Activated CD8-positive, alpha-beta memory T cell treated with anti-CD3 and anti-CD28 coated beads, Interleukin-2, amount 50 U/mL, for 24 hours (primary cell): Measurements from ENCODE around the gene CS.

Experiments used
- DNase-seq: peaks from one replicate; pipeline ENCODE4 v3.0.0-alpha.2; 2020; ENCODE audit errors: extremely low read depth

Gene CS

DNA sequence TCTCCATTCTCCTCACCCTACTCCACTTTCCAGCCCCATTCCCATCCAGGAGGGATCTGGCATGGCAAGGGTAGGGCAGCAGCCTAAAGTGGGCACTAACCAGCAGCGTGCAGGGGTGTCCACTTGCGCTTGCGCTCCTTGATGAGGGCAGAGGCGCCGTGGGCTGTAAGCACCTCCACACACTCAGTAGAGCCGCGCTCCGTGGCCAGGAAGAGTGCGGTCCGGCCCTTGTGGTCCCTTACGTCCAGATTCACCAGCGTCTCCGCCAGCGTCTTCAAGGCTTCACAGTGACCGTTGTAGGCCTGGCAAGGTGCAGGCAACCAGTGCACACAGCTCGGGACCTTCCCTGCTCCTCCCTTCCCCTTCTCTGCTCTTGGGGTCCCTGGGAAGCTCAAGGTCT lies 52.2 kb downstream of the CS start:
- DNase-seq, result no peak

- DNase-seq, result no peak
Measured at GRCh38 chr12:56244494-56244893, 55.6 kb downstream of the CS start.

DNA sequence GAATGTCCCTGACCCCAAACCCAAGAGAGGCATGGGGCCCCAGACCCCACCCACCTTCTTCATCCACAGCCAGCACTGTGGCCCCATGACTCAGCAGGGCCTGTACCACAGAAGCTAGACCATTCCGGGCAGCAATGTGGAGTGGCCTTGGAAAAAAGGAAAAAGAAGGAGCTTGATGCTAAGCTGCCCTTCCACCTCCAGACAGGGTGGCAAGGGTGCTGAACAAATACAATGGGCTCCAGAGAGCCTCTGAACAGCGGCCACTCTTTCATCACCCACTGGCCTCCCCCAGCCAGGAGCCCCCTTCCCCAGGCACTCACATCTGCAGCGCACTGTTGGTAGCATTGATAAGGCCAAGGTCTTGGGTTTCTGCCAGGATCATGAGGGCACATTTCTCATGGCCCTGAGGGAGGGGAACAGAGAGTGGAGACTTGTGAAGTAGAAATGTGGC lies 56.4 kb downstream of the CS start:
- no peak for DNase-seq

DNA sequence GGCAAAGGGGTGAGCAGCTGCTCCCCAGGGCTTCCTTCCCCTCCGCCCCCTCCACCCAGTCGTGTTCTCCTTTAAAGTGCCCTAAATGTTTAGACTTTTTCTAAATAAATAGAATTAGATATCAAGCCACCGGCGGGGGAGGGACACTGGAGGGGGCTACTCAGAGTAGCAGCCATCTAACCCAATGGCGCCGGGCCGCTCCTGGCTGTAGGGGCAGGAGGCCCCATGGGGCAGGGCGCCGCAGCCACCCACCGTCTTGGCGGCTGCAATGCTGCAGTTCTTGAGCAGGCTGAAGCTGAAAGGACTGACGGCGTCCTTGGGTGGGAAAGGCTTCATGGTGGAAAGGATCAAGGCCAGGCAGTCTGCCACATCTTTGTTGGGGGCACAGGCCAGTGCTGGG lies 57.1 kb downstream of the CS start:
- DNase-seq, result no peak

DNA sequence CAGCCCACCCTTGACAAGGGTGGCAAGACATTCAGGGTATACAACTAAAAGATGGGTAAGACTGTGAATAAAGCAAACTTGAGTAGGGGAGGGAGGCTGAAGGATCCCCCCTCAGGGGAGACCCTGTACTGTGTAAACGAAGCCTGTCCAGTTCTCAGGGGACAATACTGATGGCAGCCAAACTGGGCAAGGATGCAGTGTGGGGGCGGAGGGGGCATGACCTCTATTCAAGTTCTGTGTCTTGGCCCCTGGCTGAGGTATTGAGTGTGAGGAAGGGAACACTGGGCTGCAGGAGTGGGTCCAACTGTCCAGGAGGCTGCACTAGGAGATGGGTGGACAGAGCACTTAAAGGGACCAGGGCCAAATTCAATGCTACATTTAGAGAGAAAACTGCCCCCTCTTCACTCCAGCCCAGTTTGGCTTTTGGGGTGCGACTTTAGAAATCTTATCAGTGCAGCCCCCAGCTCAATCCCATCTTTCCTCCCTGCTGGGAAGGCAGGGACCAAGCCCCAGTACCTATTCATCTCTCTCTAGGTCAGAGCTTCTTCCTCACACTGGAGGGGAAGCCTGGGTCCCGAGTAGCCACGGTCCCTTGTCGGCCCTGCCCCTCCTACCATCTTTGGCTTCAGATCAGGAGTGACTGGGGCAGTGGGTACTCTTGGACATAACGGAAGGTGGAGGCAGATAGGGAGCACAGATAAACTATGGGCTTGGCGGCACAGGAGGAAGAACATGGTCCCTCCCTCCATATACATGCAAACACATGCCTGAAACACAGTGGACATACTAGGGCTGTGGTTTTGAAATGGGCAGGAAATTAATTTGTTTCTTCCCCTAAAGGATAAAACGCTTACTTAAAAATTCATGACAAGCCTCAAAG lies 58.5 kb downstream of the CS start:
- no peak for DNase-seq

GRCh38 chr12:56237552-56237951 lies 62.6 kb downstream of the CS start:
- no peak for DNase-seq

DNA sequence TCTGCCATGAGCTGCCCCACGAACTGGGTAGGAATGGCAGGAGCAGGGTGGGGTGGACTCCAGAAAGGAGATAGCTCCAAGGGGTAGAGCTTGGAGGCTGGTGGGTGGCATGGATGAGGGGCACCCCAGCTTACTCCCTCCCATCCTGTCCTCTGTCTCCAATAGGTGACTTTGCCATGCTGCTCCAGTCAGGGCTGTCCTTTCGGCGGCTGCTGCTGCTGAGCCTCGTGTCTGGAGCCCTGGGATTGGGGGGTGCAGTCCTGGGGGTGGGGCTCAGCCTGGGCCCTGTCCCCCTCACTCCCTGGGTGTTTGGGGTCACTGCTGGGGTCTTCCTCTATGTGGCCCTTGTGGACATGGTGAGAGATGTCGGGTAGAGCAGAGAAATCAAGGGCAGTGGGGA lies 63.1 kb downstream of the CS start:
- DNase-seq, result no peak

DNA sequence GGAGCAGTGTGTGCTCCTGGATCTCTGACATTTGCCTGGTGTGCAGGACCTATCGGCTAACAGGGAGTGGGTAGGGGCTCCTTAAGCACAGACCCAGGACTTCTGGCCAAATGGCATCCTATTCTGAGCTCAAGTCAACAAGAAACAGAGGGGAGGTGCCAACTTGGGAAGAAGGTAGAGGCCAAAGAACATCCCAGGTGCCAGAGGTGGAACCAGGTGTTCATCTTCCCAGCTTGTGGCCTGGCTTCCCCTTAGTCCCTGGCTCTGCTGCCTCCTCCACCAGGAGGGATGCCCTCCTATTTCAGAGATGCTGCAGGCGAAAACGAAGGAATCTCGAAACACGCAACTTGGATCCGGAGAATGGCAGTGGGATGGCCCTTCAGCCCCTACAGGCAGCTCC lies 64.0 kb downstream of the CS start:
- no peak for DNase-seq

DNA sequence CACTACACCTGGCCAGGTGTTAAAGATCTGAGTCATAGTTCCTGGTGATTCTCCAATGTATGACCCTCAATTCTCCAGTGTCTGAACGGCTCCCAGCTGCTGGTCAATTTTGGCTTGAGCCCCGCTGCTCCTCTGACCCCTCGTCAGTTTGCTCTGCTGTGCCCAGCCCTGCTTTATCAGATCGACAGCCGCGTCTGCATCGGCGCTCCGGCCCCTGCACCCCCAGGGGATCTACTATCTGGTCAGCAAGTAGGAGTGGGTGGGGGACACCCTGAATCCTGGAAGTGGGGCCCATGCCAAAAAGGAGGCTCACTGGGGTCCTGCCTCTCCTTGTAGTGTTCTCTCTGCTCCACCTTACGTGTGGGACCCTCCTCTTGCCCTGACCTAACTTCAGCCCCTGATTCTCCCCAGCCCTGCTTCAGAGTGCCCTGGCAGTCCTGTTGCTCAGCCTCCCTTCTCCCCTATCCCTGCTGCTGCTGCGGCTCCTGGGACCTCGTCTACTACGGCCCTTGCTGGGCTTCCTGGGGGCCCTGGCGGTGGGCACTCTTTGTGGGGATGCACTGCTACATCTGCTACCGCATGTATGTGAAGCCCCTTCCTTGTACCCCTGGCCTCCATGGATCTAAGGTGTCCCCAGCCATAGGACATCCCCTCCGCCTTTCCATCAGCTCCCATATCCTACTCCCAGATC lies 65.2 kb downstream of the CS start:
- no peak for DNase-seq

GRCh38 chr12:56231184-56231582 lies 68.9 kb downstream of the CS start:
- no peak for DNase-seq

DNA sequence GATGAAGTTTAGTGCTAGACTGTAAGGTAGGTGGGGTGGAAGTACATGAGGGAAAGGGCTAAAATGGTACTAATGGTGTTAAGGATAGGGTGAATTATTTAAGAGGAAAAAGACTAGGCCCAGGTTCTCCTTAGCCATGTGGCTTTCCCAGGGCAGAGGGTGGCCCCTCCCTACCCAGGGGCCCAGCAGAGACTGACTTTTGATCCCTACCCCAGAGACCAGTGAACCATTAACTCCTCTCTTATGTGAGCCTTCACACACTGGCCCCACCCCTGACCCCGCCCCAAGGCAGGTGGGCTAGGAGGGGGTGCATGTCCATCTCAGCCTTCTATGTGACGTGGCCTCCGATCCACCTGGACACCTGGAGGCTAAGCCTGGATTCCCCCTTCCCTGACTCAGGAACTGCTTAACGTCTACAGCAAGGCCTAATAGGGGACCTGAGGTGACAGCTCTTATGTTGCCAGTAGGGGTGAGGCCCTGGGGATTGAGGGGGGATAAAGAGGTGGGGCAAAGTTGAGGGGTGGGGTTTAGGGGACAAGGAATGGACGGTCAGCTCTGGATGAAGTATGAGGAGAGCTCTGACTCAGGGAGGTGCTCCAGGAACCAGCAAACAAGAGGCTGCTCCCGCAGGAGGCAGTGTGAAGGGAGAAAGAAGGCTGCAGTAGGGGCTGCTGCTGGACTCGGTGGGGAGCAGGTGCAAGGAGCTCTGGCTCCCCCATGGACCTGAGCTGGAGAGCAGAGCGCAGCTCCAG lies 69.5 kb downstream of the CS start:
- DNase-seq, result no peak

GRCh38 chr12:56229916-56230431 lies 70.2 kb downstream of the CS start, which contains the start of gene SLC39A5:
Gene SLC39A5, plus strand, starts transcription at chr12:56230051. Its CDS starts 1,224 bp downstream, at chr12:56231275.
- DNase-seq, result no peak

DNA sequence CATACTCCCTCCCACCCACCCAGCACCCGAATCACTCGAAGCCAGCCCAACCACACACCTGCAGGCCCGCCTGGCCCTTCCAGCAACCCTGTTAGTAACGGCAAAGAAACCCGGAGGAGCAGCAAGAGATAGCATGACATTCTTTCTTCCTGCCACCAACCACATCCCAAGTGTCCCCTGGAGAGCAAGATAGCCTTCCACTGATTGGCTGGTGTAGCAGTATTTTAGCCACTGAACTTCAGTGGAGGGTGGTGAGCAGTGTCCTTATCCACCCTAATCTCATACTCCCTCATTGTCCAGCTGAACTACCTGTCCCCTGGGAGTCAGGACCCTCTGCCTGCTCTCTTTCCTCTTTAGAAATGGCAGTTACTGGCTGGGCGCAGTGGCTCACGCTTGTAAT lies 71.0 kb downstream of the CS start:
- no peak for DNase-seq

GRCh38 chr12:56224954-56225353 lies 75.2 kb downstream of the CS start:
- DNase-seq, result no peak

DNA sequence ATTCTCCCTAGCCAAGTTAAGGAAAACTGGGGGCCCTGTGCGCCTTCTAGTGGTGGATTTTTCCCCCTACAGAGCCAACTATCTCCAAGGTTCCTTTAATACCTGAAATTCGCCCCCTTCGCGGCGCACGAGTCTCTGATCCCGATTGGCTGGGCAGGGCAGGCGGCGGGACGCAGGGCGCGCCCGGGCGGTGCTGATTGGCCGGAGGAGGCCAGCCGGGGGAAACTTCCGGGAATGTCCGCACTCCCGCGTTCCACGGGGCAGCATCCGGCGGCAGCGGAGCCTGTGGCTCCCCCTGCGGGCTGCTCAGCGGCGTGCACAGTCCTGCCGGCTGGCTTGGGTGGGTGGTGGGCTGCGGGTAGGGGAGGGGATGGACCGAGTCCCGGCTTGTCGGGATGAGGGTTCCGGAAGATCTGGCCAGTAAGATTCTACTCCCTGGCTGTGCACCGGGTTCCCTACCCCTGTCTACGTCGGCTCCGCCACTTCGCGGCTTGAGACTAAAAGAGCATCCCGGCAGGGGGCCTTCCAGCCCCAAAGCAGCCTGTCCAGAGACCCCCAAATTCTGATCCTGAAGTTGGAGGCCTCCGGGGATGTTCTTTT lies 75.9 kb downstream of the CS start, which contains the start of gene NABP2:
TSS of gene NABP2 (plus strand) at position 241 of the 600 bp plus-strand sequence. CDS start 515 bp downstream, outside the sequence.
- DNase-seq, result peak; percentile 85

DNA sequence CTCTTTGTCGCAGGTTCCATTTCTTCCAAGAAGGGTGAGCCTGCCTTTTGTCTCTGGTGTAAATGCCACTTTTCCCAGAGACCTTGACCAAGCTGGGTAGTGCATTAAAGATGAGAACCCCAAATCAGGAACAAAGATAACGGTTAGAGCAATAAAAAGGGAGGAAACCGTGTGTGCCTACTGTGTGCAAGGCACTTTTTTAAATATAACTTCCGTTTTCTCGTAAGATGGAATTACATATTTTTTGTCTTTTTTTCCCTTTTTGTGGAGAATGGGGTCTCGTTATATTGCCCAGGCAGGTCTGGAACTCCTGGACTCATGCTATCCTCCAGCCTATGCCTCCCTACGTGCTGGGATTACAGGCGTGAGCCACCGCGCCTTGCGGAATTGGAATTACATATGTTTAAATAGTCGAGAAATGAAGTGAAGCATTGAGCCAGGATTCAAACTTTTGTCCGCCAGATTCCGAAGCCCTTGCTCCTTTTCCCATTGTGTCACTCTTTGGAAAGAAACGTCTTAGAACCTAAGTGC lies 76.5 kb downstream of the CS start:
- DNase-seq, result no peak

- no peak for DNase-seq
Measured at GRCh38 chr12:56222531-56222895, 77.6 kb downstream of the CS start.

DNA sequence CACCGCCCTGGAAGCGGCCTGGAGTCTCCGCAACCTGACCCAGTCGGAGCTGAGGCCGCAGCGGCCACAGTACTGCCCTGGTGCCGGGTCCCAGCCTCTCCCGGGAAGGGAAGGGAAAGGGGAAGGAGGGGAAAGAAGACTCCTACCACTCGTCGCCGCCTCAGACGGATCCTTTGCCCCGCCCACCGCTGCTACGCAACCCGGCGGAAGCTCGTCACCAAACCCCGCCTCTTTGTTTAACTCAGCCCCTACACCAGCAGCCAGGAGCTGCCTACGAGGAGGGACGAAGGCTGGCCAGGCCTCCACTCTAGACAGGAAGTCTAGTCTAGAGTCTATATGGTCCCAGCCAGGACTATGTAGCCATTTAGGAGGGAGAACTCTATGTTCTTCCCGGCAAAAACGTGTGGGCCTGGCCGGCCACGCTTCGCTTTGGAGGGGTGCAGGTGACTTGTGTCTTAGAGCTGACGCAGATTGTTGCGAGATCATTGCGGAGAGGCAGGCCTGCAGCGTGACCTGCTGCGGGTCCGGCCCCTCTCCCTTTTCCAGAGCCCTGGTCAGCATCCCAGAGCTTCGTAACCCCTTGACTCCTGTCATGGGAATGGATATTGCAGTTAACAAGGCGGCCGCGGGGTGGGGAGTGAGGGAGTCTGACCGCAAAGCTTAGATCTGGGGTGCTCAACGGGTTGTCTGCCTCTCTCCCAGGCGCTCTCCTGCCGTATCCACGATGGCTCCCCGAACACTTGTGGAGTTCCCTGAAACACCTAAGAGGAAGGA lies 78.2 kb downstream of the CS start, which contains the start of gene RNF41:
TSS of gene RNF41 (minus strand) at position 166 of the 774 bp plus-strand sequence. CDS start 7,875 bp downstream, outside the sequence.
- DNase-seq, result peak; percentile 79
